WTC11 (cell line): Measurements from ENCODE around the gene TMEM145. TPM values are rescaled to one million over a fixed set of nuclear protein-coding genes. Genes with fewer than 3 reads are reported as not detected.

Experiments used
- AR ChIP-seq: fragments of 250-450 bp; sonication (Bioruptor Pico); IDR thresholded peaks from 2 replicates; pipeline ENCODE4 v1.9.0; 2021; ENCODE audit warnings: mild to moderate bottlenecking
- ARID4B ChIP-seq: sonication (generic); formaldehyde crosslinking; IDR thresholded peaks from 2 replicates; pipeline ENCODE4 v1.8.0; 2023; ENCODE audit warnings: missing genetic modification reagents, mild to moderate bottlenecking, borderline replicate concordance
- ATF6 ChIP-seq: sonication (generic); formaldehyde crosslinking; IDR thresholded peaks from 2 replicates; pipeline ENCODE4 v1.8.1; 2023; ENCODE audit warnings: mild to moderate bottlenecking, missing genetic modification reagents
- ESRRA ChIP-seq: sonication (generic); formaldehyde crosslinking; IDR thresholded peaks from 2 replicates; pipeline ENCODE4 v1.8.1; 2022; ENCODE audit warnings: mild to moderate bottlenecking, missing genetic modification reagents, borderline replicate concordance
- ETV6 ChIP-seq: sonication (generic); formaldehyde crosslinking; IDR thresholded peaks from 2 replicates; pipeline ENCODE4 v1.8.1; 2022; ENCODE audit warnings: mild to moderate bottlenecking, missing genetic modification reagents
- FOXJ3 ChIP-seq: sonication (generic); formaldehyde crosslinking; IDR thresholded peaks from 2 replicates; pipeline ENCODE4 v1.9.0; 2021; ENCODE audit warnings: missing genetic modification reagents, mild to moderate bottlenecking, borderline replicate concordance
- FOXP4 ChIP-seq: sonication (generic); formaldehyde crosslinking; IDR thresholded peaks from 2 replicates; pipeline ENCODE4 v1.8.0; 2022; ENCODE audit warnings: mild to moderate bottlenecking, missing genetic modification reagents
- GRHL2 ChIP-seq: fragments of 250-450 bp; sonication (Bioruptor Pico); IDR thresholded peaks from 2 replicates; pipeline ENCODE4 v1.8.0; 2022; ENCODE audit warnings: mild to moderate bottlenecking, moderate library complexity; ENCODE audit not compliant: insufficient replicate concordance, severe bottlenecking
- IRF2 ChIP-seq: sonication (generic); formaldehyde crosslinking; IDR thresholded peaks from 2 replicates; pipeline ENCODE4 v1.8.0; 2022; ENCODE audit warnings: low read depth, missing genetic modification reagents, borderline replicate concordance
- JUN ChIP-seq: sonication (generic); formaldehyde crosslinking; IDR thresholded peaks from 2 replicates; pipeline ENCODE4 v1.8.0; 2023; ENCODE audit warnings: mild to moderate bottlenecking, missing genetic modification reagents
- KAT7 ChIP-seq: sonication (generic); formaldehyde crosslinking; IDR thresholded peaks from 2 replicates; pipeline ENCODE4 v1.8.1; 2023; ENCODE audit warnings: missing genetic modification reagents, mild to moderate bottlenecking, borderline replicate concordance
- MAX ChIP-seq: sonication (generic); formaldehyde crosslinking; IDR thresholded peaks from 2 replicates; pipeline ENCODE4 v1.8.0; 2022; ENCODE audit warnings: mild to moderate bottlenecking, missing genetic modification reagents
- MXD4 ChIP-seq: fragments of 250-450 bp; sonication (Bioruptor Pico); IDR thresholded peaks from 2 replicates; pipeline ENCODE4 v1.8.0; 2021; ENCODE audit warnings: mild to moderate bottlenecking, moderate library complexity, borderline replicate concordance
- NFYB ChIP-seq: sonication (generic); formaldehyde crosslinking; conservative IDR thresholded peaks from 2 replicates; pipeline ENCODE4 v1.8.0; 2022; ENCODE audit warnings: low read depth, missing genetic modification reagents
- PRDM15 ChIP-seq: sonication (generic); formaldehyde crosslinking; IDR thresholded peaks from 2 replicates; pipeline ENCODE4 v1.8.0; 2022; ENCODE audit warnings: missing genetic modification reagents
- RELA ChIP-seq: sonication (generic); formaldehyde crosslinking; IDR thresholded peaks from 2 replicates; pipeline ENCODE4 v1.8.1; 2022; ENCODE audit warnings: missing genetic modification reagents, mild to moderate bottlenecking, borderline replicate concordance
- SP1 ChIP-seq: sonication (generic); formaldehyde crosslinking; conservative IDR thresholded peaks from 2 replicates; pipeline ENCODE4 v1.8.1; 2022; ENCODE audit warnings: missing genetic modification reagents
- TEAD4 ChIP-seq: sonication (generic); formaldehyde crosslinking; IDR thresholded peaks from 2 replicates; pipeline ENCODE4 v1.8.0; 2022; ENCODE audit warnings: mild to moderate bottlenecking, missing genetic modification reagents
- ZNF512 ChIP-seq: sonication (generic); formaldehyde crosslinking; IDR thresholded peaks from 2 replicates; pipeline ENCODE4 v1.8.1; 2022; ENCODE audit warnings: missing genetic modification reagents, borderline replicate concordance
- ZNF671 ChIP-seq: fragments of 250-450 bp; sonication (Bioruptor Pico); IDR thresholded peaks from 2 replicates; pipeline ENCODE4 v1.8.0; 2021; ENCODE audit warnings: mild to moderate bottlenecking
- ZSCAN18 ChIP-seq: fragments of 250-450 bp; sonication (Bioruptor Pico); IDR thresholded peaks from 2 replicates; pipeline ENCODE4 v2.1.2; 2022; ENCODE audit warnings: mild to moderate bottlenecking, moderate library complexity
- total RNA-seq: library from RNA; stranded (reverse); gene quantifications from 3 replicates; pipeline ENCODE4 v1.2.3, GENCODE V29; 2021

TMEM145 gene
- total RNA-seq, 1 experiment from 2014 or later, result 6.9 TPM

- TF ChIP-seq FOXP4 (CRISPR knock-in tag), result peak; percentile 87; the same call in 1 of the 2 replicates
- TF ChIP-seq AR (CRISPR knock-in tag), result no peak
- no peak for TF ChIP-seq ESRRA (CRISPR knock-in tag)
- no peak for TF ChIP-seq ATF6 (CRISPR knock-in tag)
- peak; percentile 18; the same call in 1 of the 2 replicates for TF ChIP-seq PRDM15
- TF ChIP-seq ZSCAN18 (CRISPR knock-in tag), result no peak
- no peak for TF ChIP-seq GRHL2 (CRISPR knock-in tag)
- no peak for TF ChIP-seq FOXJ3 (CRISPR knock-in tag)
- no peak for TF ChIP-seq TEAD4 (CRISPR knock-in tag)
- no peak for TF ChIP-seq RELA
- TF ChIP-seq ZNF512, result no peak
- TF ChIP-seq ETV6 (CRISPR knock-in tag), result peak; percentile 64; the same call in 1 of the 2 replicates
- peak; percentile 57; the same call in 1 of the 2 replicates for TF ChIP-seq SP1 (CRISPR knock-in tag)
- TF ChIP-seq ZNF671, result no peak
- peak; percentile 96 for TF ChIP-seq MAX
- peak; percentile 58 for TF ChIP-seq NFYB (CRISPR knock-in tag)
- no peak for TF ChIP-seq MXD4
- no peak for TF ChIP-seq ARID4B
- TF ChIP-seq IRF2 (CRISPR knock-in tag), result no peak
- no peak for TF ChIP-seq JUN (CRISPR knock-in tag)
- no peak for TF ChIP-seq KAT7 (CRISPR knock-in tag)
These were observed 10.4 kb downstream of the TMEM145 start (continued) for GRCh38 chr19:42323473-42323851.
